GM12878 (cell line): ENCODE data around the gene OTOG.

Experiments
- CTCF ChIP-seq, 3 experiments: IDR thresholded peaks in 2 of 3; conservative IDR thresholded peaks in 1 of 3; 2 replicates each; pipeline ENCODE4 v1.5.1; 2011; ENCODE audit warnings: low read depth in 3 of 3, low read length in 3 of 3, mild to moderate bottlenecking in 3 of 3, control low read depth in 2 of 3, moderate library complexity in 2 of 3, inconsistent platforms in 1 of 3, mixed read lengths in 1 of 3; ENCODE audit not compliant: control insufficient read depth in 2 of 3, insufficient read depth in 1 of 3; ENCODE audit errors: extremely low read depth in 1 of 3
- GABPA ChIP-seq: IDR thresholded peaks from 2 replicates; pipeline ENCODE4 v1.6.1; 2014; ENCODE audit warnings: antibody characterized with exemption, low read depth, mild to moderate bottlenecking, inconsistent platforms
- KDM1A ChIP-seq: fragments of 200-600 bp; sonication (generic); IDR thresholded peaks from 2 replicates; pipeline ENCODE4 v1.6.1; 2016; ENCODE audit warnings: borderline replicate concordance
- MLLT1 ChIP-seq: fragments of 450-650 bp; IDR thresholded peaks from 2 replicates; pipeline ENCODE4 v1.6.1; 2016; ENCODE audit warnings: mild to moderate bottlenecking
- MXI1 ChIP-seq: fragments of 150-350 bp; IDR thresholded peaks from 2 replicates; pipeline ENCODE4 v1.6.1; 2011; ENCODE audit warnings: low read depth, mild to moderate bottlenecking, inconsistent platforms, low read length, improper control_type of control experiment
- POLR2A ChIP-seq: IDR thresholded peaks from 2 replicates; pipeline ENCODE4 v1.6.1; 2011; ENCODE audit warnings: low read depth, mild to moderate bottlenecking, low read length
- POLR2AphosphoS5 ChIP-seq: IDR thresholded peaks from 2 replicates; pipeline ENCODE4 v1.6.1; 2011; ENCODE audit warnings: mild to moderate bottlenecking, low read length, inconsistent platforms
- REST ChIP-seq: IDR thresholded peaks from 2 replicates; pipeline ENCODE4 v1.6.1; 2012; ENCODE audit warnings: mild to moderate bottlenecking, low read depth, low read length
- TBL1XR1 ChIP-seq: IDR thresholded peaks from 2 replicates; pipeline ENCODE4 v1.6.1; 2012; ENCODE audit warnings: low read depth, low read length, improper control_type of control experiment

- no peak for TF ChIP-seq POLR2A
- TF ChIP-seq CTCF (IDR thresholded peaks at IDR 0.05 in 2 of 3, conservative IDR thresholded peaks at IDR 0.05 in 1 of 3; ENCODE audit: control insufficient read depth in 2 of 3, extremely low read depth in 1 of 3, insufficient read depth in 1 of 3, low read depth in 3 of 3, low read length in 3 of 3), result no peak
- no peak for TF ChIP-seq MXI1
- no peak for TF ChIP-seq REST
- TF ChIP-seq GABPA, result no peak
- no peak for TF ChIP-seq KDM1A
- no peak for TF ChIP-seq MLLT1
- no peak for TF ChIP-seq TBL1XR1
- TF ChIP-seq POLR2AphosphoS5, result no peak
Observed at GRCh38 chr11:17655682-17656081, 108.6 kb downstream of the OTOG start.
